SK-N-SH treated with all-trans-retinoic acid at 6 μM for 48 hours (cell line): ENCODE data around the gene SRA1.

Experiments used
- CREB5 ChIP-seq: fragments of 250-450 bp; sonication (Bioruptor Pico); IDR thresholded peaks from 2 replicates; pipeline ENCODE4 v1.5.1; 2020; ENCODE audit warnings: low read depth, mild to moderate bottlenecking, moderate library complexity
- GLIS3 ChIP-seq: fragments of 250-450 bp; sonication (Bioruptor Pico); IDR thresholded peaks from 2 replicates; pipeline ENCODE4 v1.5.0; 2020; ENCODE audit warnings: mild to moderate bottlenecking, moderate library complexity
- ISL1 ChIP-seq: fragments of 250-450 bp; sonication (Bioruptor Pico); IDR thresholded peaks from 2 replicates; pipeline ENCODE4 v2.1.2; 2022; ENCODE audit warnings: mild to moderate bottlenecking, moderate library complexity
- RARB ChIP-seq: fragments of 250-450 bp; sonication (Bioruptor Pico); IDR thresholded peaks from 2 replicates; pipeline ENCODE4 v1.8.0; 2021; ENCODE audit warnings: mild to moderate bottlenecking, moderate library complexity
- TCF4 ChIP-seq: fragments of 250-450 bp; sonication (Bioruptor Pico); IDR thresholded peaks from 2 replicates; pipeline ENCODE4 v1.8.0; 2021; ENCODE audit warnings: mild to moderate bottlenecking, moderate library complexity, borderline replicate concordance
- ZFP30 ChIP-seq: fragments of 450-650 bp; formaldehyde crosslinking; IDR thresholded peaks from 2 replicates; pipeline ENCODE4 v1.5.0; 2022; ENCODE audit warnings: mild to moderate bottlenecking, moderate library complexity
- ZNF565 ChIP-seq: fragments of 450-650 bp; formaldehyde crosslinking; conservative IDR thresholded peaks from 2 replicates; pipeline ENCODE4 v1.5.0; 2020; ENCODE audit warnings: low read depth, mild to moderate bottlenecking, moderate library complexity
- ZNF8 ChIP-seq: fragments of 450-650 bp; formaldehyde crosslinking; IDR thresholded peaks from 2 replicates; pipeline ENCODE4 v1.5.0; 2020; ENCODE audit warnings: mild to moderate bottlenecking, moderate library complexity

- TF ChIP-seq ISL1 (no peak), ZNF8 (CRISPR knock-in tag) (no peak), GLIS3 (no peak; the same call in 1 of the 2 replicates), TCF4 (CRISPR knock-in tag) (no peak), ZFP30 (CRISPR knock-in tag) (no peak), CREB5 (CRISPR knock-in tag) (no peak), ZNF565 (CRISPR knock-in tag) (no peak), RARB (CRISPR knock-in tag) (no peak; the same call in 1 of the 2 replicates)
Observed at GRCh38 chr5:140557136-140557805, at the start of gene SRA1.
